ENCODE measurements around the gene OR6S1.

The OR6S1 gene, protein sequence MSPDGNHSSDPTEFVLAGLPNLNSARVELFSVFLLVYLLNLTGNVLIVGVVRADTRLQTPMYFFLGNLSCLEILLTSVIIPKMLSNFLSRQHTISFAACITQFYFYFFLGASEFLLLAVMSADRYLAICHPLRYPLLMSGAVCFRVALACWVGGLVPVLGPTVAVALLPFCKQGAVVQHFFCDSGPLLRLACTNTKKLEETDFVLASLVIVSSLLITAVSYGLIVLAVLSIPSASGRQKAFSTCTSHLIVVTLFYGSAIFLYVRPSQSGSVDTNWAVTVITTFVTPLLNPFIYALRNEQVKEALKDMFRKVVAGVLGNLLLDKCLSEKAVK

DNA sequence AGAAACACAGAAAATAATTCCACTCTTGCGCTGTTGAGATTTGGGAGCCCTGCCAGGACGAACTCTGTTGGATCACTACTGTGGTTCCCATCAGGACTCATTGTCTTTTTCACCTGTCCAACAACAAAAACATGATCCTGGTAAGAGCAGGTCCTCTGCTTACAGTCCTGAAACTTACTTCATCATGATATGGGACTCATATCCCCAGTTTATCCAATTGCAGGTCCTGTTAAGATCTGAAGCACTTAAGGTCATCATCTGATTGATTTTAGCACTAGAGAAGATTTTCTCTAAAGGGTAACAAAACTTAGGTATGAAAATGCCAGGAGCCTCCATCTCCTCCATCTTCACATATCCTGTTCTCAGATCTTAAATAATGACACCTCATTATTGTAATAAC is at the start of gene OR6S1:
Gene OR6S1 (minus strand): TSS at position 101 of the 400 bp plus-strand sequence. CDS start 0 bp downstream, at position 101.
- no peak for DNase-seq (ENCODE audit: low read depth in 2 of 2)

DNA sequence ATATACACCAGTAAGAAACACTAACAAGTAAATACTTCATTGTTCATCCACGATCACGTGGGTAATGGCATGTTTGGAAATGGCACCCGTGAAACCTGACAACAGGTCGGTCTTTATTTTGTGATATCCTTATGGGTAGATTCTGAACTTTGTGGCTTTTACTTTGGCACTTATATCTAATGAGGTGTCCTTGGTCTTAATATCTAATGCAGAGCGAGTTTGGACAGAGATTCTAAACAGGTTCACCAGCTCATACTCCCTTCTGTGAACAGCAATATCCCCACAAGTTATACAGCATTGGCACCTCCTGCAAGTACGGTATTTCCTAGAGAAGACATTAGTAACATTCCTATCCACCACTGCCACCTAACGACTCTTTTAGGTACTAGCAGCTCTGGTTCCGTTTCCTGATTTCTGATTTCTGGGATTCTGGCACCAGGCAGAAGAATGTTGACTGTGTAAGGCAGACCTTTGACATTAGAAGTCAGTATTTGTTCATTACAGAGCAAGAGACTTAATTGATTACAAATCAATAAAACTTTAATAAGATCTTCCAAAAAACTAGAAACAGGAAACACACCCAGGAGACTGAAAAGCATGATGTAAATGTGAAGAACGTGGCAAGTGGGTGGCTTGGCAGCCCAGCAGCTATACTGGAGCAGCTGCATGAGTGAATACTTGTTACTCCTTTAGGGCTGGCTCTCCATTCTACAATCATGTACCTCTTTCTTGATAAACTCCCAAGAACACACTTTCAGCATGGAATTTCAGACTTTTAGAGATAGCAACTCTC is 49.6 kb upstream of the OR6S1 start:
- DNase-seq (ENCODE audit: low read depth in 2 of 2) = no peak

DNA sequence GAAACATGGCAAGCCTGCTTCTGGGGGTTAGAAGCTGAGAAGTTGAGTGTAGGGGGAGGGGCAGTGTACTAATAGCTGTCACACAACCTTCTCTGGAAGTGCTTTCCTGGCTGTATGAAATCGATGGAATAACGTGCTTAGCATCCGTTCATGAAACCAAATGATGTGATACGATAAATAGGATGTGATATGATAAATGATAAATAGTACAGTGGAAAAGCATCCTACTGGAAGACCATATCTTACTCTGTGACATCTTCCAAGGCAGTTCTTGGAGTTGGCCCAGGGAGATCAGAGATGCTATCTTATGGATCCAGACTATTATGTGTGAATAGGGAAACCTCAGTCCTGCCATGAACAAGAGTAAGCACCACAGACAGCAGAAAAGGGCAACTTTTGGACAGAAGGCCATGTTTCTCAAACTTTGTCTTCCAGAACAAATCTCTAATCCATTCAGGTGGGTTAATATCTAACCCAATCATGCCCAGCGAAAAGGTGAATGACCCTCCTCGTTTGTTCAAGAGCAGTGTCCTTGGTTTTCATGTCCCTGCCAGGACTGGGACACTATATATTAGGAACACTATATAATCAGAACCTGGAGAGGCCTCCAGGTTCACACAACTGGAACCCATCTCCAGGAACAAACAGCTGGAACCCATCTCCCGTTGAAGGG is 46.8 kb upstream of the OR6S1 start, which contains the start of gene ANG:
Gene ANG (plus strand): TSS at position 598 of the 673 bp plus-strand sequence. CDS start 4,801 bp downstream, outside the sequence.
- DNase-seq (ENCODE audit: low read depth in 2 of 2) = no peak

DNA sequence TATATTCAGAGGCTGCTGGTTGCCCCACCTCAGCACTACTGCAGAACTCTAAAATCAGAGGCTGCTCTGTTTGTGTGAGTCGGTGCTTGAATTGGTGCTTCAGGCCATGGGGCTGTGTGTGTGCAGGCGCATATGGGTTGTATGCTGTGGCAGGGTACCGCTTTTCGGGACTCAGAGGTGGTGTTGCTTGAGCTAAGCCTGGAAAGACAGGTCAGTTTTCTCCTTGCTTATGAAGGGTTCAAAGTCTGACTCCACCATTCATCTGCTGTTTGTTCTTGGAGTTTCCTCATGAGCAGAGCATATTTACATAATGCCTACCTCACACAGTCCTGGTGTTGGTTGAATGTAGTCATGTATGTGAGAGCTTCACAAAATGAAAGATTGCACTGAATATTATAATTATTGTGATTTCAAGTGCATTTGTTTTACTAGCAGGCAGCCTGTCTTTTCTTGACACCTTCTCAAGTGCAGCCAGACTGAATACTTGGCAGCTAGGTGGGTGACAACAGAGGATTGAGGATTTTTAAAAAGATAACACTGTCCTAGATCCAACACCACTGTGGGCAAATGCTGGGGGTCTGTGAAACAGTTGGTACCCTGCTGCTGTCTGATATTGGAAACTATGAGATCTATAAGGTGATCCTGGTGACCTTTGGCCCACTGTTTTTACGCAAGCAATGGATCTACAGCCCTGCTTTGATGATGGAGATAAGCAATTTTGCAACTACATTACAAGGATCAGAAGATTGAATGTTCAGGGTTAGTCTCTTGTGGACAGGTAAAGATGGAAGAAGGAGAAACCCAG is 46.1 kb upstream of the OR6S1 start:
- no peak for DNase-seq (ENCODE audit: low read depth in 2 of 2)

DNA sequence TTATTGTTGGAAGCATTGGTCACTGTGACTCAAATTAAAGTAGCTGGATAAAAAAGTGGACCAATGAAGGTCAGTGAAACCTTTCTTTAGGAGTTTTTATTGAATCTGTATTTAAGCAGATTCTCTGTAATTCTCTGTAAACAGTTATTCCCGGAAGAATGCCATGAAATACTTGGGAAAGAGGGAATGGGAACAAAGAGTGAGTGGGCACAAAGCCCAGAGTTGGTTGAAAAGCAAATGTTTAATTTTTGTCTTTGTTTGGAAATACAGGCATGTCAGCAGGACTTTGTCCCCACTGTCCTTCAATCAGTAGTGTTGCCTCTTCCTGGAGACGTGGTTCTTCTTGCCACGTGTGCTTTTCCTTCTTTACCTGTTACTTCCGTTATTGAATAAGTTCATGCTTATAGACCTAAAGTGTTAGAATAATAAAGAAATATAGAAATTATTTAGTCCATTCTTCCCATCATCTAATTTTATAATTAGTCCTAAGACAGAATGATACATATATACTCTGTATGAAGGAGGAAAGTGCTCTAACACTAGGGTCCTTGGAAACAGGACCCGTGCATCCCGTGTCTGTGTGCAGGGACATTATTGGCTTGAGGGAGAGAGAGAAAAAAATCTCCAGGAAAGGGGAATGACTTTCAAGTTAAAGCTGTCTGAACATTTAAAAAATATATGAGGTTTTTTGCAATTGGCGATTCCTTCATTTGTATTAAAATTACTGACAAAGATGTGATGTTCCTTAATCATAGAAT is 45.1 kb upstream of the OR6S1 start:
- DNase-seq (ENCODE audit: low read depth in 2 of 2) = no peak

DNA sequence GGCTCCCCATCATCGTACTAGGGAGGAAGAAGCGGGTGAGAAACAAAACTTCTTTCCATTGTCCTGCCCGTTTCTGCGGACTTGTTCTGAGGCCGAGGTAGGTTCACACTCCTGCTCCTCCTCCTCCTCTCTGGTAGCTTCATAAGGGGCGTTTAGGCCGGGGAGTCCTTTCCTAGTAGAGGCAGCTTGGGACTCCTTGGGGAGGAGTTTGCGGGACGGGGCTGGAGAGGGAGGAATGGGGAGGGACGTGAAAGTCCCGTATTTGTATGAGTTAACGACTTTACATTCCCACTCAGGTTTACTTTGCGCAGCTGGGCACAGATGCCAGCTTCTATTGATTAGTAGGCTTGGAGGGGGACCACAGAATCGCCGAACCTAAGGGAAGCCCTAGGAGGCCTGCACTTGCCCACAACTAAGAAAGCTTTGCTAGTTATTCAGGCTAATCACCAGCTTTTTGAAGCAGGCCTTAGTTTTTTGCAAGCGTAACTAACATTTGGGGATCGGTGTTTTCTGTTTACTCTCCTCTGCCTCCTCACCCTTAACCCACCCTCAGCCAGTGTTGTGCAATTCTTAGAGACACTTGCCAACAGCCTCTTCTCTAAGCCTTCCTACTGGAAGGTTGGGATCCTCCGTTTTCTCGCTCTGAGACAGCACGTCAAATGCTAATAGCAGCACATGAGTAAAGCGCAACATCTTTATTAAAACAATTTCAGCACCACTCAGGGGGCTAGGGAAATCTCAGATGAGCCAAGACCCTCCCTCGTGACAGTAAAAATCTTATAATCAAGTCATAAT is 43.4 kb upstream of the OR6S1 start:
- DNase-seq (ENCODE audit: low read depth in 2 of 2) = no peak

DNA sequence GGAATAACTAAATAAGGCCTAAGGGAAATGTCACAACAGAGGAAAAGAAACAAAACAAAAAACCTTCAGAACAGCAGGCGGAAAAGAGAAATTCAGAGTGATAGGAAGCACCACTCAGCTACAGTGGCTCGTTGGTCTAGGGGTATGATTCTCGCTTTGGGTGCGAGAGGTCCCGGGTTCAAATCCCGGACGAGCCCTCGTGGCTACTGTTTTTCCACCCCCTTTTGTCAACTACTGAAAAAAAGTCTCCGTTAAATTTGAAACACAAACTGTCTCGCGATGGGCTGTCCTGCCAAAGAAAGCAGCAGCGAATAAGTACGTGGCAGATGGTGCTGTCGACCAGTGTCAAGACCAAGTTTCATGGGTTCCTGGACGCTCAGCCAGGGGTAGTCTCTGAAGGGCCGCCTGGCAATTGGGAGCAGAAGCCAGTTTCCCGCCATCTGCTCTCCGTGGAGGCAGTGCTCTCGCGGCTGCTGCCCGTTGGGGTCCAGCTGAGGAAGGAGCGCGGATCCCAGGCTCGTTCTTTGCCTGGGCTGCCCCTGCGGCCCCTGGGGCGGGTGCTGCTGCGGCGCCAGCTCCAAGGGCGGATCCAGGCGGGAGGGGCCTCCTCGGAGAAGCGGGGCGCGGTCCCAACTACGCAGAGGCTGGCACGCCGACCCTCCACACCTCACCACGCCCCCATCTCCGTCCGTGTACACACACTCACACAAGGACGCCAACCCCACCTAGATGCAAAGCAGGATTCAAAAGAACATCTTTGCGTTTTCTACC is 42.6 kb upstream of the OR6S1 start, which contains the start of gene RNASE4:
Gene RNASE4 (plus strand): TSS at position 670 of the 771 bp plus-strand sequence. CDS start 14,812 bp downstream, outside the sequence.
- peak; percentile 75 for DNase-seq (ENCODE audit: low read depth in 2 of 2)

DNA sequence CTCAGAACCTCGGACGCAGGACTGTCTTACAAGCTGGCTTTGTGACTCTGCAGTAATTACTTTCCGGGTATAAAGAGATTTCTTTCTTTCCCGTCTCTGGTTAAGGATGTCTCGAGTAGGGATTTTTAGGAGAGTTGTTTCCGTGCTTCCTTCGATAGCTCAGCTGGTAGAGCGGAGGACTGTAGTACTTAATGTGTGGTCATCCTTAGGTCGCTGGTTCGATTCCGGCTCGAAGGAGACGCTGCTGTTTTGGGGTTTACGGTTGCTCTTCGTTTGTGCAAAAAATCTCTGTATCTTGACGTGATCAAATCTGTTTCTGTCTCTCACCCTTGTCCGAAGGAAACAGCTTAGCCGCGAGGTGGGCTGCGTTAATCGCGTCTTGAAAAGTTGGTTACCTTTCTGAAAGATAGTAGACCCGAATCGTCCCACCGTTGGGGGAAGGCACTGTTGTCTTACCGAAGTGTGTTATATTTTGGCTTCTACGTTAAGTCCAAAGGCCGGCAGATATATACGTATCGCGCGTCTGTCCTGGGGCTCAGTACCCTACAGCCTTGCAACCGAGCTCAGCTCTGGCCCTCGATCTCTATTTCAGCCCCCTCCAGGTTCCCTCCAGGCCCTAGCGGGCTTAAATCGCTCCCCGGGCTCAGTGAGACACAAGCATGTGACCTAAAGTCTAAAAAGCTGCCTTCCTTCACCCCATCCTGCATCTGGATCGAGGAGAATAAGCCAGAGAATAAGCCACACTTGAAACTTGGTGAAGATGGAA is 41.8 kb upstream of the OR6S1 start:
- peak; percentile 70 to 83 for DNase-seq (ENCODE audit: low read depth in 2 of 2)

DNA sequence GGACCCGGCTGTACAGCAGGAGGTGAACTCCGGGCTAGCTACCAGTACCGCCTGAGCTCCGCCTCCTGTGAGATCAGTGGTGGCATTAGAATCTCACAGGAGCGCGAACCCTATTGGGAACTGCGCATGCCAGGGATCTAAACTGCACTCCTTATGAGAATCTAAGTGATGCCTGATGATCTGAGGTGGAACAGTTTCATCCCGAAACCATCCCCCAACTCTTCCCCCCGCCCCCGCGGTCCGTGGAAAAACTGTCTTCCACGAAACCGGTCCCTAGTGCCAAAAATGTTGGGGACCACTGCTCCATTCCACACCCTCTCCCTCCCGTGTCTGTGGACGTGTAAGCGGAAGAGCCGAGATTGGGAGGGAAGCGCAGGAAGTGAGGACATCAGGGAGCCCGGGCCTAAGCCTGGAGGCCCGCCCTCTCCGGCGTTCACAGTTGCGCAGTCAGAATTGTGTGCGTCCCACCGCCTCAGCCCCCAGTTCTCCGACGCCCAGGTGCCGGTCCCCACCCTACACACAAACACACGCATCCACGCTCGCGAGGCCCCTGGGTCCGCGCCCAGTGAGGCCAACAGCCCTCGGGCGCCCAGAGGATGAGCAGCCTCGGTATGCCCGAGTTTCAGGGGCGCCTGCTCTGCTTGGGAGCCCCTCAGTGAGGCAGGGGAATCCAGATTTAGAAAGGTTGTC is 41.1 kb upstream of the OR6S1 start:
- peak; percentile 47 to 64 for DNase-seq (ENCODE audit: low read depth in 2 of 2)

DNA sequence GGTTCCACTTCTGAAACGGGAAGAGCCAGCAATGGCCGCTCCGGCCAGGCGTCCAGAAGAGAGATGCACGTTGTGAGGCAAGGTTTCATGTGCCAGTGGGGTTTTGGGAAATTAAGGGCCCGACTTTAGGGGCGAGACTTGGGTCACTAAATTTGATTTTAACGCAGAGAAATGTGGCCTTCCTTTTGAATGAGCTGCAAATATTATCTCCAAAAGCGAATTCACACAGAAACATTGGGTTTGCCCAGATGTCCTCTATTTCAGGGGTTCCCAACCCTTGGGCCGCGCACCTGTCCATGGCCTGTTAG is 40.6 kb upstream of the OR6S1 start:
- no peak for DNase-seq (ENCODE audit: low read depth in 2 of 2)

DNA sequence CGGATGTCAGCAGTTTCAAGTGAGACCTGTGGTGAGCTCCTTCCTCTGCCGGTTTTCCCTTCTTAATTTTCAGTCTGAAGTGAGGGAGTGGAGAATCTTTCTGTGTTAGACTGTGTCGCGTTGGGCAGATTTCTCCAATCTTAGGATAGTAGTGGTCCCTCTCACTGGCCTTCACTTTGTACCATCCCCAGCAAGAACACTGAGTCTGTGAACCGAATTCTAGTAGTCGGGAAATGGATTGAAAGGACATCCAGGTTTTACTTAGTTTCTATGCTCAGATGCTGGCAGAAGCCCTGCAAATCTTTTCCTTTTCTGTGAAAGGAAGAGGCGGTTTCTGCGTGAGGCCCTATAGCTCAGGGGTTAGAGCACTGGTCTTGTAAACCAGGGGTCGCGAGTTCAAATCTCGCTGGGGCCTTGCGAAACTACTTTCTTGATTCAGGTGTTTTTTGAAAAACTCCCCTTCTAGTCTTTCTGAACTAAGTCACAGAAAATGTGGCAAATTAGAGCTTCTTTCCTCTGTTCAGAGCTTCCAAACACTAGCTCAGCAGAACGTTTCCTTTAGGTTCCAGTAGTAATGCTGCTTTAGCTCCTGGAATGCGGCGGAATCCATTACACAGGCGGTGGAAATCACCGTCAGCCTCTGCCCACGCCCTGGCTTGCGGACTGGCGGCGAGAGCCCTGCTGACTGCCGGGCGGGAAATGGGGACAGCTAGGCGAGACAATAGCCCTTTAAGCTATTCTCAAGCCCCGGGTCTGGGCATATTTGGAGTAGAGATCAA is 40.0 kb upstream of the OR6S1 start:
- DNase-seq (ENCODE audit: low read depth in 2 of 2) = peak; percentile 77 to 80

DNA sequence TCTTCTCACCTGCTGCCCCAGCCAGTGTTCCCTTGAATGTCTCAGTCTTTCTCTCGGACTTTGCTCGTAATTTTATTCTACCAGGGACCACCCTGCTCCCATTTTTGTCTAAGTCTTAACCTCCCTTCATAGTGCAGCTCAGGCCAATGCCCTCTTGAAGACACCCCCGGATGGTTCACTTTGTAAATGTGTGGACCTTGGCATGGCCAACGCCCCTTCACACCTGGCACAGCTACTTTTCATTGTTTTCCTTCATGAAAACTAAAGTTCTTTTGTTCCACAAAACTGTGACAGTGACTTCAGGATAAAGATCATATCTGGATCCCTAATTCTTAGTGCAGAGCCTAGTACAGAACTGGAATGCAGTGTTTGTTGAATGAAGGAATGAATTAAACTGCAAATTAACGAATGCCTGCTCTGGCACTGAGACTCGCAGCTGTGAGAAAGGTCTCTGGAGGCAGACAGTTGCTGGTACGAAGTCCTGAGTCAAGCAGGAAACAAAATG is 39.4 kb upstream of the OR6S1 start:
- peak; percentile 19 to 34 for DNase-seq (ENCODE audit: low read depth in 2 of 2)

DNA sequence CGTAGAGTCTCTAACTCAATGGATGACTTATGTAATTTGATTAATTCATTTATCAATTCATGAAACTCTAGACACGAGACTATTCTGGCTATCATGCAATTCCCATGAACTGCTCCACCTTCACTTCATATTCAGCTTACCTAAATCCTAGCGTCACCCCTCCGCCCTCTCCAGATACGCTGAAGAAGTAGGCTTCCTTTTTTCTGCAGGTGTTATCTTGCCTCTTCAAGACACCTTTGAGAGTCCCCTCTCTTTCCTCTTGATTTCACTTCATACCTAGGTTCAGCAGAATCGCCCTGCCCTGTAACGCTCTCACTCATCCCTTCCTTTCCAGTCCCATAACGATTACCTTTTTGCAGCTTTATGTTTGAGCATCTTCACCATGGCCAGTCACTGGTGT is 38.9 kb upstream of the OR6S1 start:
- no peak for DNase-seq (ENCODE audit: low read depth in 2 of 2)

DNA sequence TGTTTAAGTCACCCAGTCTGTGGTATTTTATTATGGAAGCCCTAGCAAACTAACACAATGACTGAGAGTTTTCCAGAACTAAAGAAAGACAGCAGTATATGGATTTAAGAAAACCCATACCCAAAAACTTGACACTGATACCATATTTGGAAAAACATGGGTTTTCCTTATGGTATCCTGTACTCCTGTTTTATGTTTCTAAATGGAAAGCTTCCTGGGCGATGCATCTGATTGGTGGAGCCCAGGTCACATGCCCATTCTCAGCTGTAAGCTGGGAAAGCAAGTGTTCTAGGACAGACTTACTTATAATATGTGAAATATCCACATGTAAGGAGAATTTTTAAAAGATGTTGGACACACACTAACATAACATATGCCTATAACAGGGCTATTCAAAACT is 38.4 kb upstream of the OR6S1 start:
- no peak for DNase-seq (ENCODE audit: low read depth in 2 of 2)

DNA sequence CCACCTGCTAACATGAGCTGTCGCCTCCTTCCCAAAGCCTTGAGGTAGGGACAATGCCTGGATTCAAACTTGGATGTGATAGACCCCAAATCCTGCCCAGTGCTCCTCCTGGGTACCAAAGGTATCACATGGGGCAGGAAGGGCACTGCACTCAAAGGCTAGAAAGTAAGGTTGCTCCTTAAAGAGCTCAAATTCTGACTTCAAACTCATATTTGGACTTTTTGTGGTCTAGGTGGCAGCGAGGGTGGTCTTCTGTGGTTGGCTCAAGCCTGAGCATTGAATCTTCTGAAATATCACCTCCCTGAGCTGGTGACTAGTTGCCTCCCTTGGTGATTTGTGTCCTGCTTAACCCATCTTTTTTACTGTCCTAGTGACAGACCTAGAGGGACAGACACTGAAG is 34.6 kb upstream of the OR6S1 start:
- DNase-seq (ENCODE audit: low read depth in 2 of 2) = no peak

DNA sequence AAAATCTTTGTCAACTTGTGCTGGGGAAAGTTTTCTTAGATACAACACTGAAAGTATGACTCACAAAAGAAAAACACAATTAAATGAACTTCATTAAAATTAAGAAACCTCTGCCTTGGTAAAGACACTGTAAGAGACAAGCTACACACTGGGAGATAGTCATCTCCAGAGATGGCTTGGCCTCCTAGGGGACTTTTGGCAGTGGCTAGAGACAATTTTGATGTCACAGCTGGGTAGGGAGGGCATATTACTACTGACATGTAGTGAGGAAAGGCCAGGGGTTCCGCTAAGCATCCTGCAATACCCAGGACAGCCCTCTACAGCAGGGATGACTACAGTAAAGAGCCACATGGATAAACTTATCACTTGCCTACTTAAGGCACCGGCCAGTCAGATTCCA is 34.2 kb upstream of the OR6S1 start:
- no peak for DNase-seq (ENCODE audit: low read depth in 2 of 2)
